ENCODE results near the gene NLGN1. TPM values are rescaled to one million over a fixed set of nuclear protein-coding genes. Genes with fewer than 3 reads are reported as not detected.

NLGN1 gene
- total and polyA plus RNA-seq, 2 of the 13 experiments (the other 11 are each of a cell fraction or from before 2014, with no cell fraction given), result not detected

DNA sequence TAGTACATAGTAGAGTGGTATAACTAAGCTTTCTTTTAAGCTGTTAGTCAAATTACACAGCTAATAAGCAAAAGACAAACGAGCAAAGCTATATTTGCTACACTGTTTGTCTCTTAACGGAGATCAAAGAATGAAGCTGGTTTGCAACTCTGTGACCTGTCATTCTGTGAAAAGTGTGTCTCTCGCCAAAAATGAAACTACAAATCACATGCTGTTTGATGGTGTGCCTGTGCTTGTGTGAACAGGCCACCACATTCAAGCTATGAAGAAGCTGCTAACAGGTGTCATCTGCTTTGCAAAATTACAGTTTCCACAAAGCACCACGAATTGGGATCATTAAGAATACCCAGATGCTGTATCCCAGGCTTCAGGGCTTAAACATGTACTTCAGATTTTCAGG lies 793.8 kb downstream of the NLGN1 start:
- intact Hi-C loops (cut with micrococcal nuclease; ENCODE audit: unreplicated experiment) (no loop called here), in situ Hi-C loops (cut with HindIII; ENCODE audit: extremely low pct_ligation_motif_present, low pct_unique_long_range_greater_than_20kb) (no loop called here)
- Histone ChIP-seq H3K4me1 (ENCODE audit: insufficient read depth, low read length) (no peaks in the 10 kb centered on the region), H3K9me3 (ENCODE audit: low read length) (no peaks in the 10 kb centered on the region), H2AFZ (ENCODE audit: low read length) (no peak overlapping the region), H4K20me1 (ENCODE audit: insufficient read depth, low read length) (no peaks in the 10 kb centered on the region), H3K79me2 (ENCODE audit: insufficient read depth, low read length) (no peaks in the 10 kb centered on the region), H3K36me3 (replicated peaks in 1 of 2; ENCODE audit: control insufficient read depth in 1 of 2, insufficient read depth in 2 of 2, low read length in 2 of 2) (no peaks in the 10 kb centered on the region), H3K4me2 (ENCODE audit: low read depth, low read length) (no peak overlapping the region), H3K27me3 (ENCODE audit: control insufficient read depth in 1 of 2, insufficient read depth in 2 of 2, low read length in 2 of 2) (no peaks in the 10 kb centered on the region), H3K4me3 (replicated peaks in 1 of 3; ENCODE audit: insufficient read depth in 1 of 3, low read depth in 2 of 3, low read length in 3 of 3) (no peak overlapping the region), H3K27ac (ENCODE audit: extremely low read length, insufficient read depth, low read length) (no peak overlapping the region), H3K9ac (ENCODE audit: insufficient read depth, low read depth, low read length) (no peak overlapping the region)
- 0% methylated on average over 4 of the region's 4 CpGs for WGBS (ENCODE audit: low lambda C conversion rate)
- BruUV-seq (replicated peaks), result no TSS peak
- FAIRE-seq, result no peak
- ATAC-seq, result no peak
- ChIA-PET CTCF (ENCODE audit: low intra/inter-chr PET ratio, low total read pairs) (no interaction called here), POLR2A (no interaction called here)
- no peak for DNase-seq (ENCODE audit: low spot score)
- no peak for TF ChIP-seq PCBP2 (optimal IDR thresholded peaks at IDR 0.05; ENCODE audit: low read depth, low read length, poor library complexity, severe bottlenecking)
- no peak for TF ChIP-seq ZNF564 (CRISPR knock-in tag; IDR thresholded peaks at IDR 0.05)
- no peak for TF ChIP-seq CEBPG (CRISPR knock-in tag; IDR thresholded peaks at IDR 0.05)
- no peak for TF ChIP-seq DPF2 (CRISPR knock-in tag; IDR thresholded peaks at IDR 0.05; ENCODE audit: borderline replicate concordance, low read depth)
- no peak for TF ChIP-seq FOSL1 (CRISPR knock-in tag; IDR thresholded peaks at IDR 0.05; ENCODE audit: borderline replicate concordance)
- no peak for TF ChIP-seq ZBTB46 (CRISPR knock-in tag; IDR thresholded peaks at IDR 0.05; ENCODE audit: borderline replicate concordance)
- no peak for TF ChIP-seq HNRNPUL1 (IDR thresholded peaks at IDR 0.05; ENCODE audit: low read depth, low read length)
- TF ChIP-seq TEAD3 (CRISPR knock-in tag; optimal IDR thresholded peaks at IDR 0.05; ENCODE audit: borderline replicate concordance), result no peak
- no peak for TF ChIP-seq MLLT10 (CRISPR knock-in tag; IDR thresholded peaks at IDR 0.05)
- TF ChIP-seq, protein P1, sequence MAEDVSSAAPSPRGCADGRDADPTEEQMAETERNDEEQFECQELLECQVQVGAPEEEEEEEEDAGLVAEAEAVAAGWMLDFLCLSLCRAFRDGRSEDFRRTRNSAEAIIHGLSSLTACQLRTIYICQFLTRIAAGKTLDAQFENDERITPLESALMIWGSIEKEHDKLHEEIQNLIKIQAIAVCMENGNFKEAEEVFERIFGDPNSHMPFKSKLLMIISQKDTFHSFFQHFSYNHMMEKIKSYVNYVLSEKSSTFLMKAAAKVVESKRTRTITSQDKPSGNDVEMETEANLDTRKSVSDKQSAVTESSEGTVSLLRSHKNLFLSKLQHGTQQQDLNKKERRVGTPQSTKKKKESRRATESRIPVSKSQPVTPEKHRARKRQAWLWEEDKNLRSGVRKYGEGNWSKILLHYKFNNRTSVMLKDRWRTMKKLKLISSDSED (CRISPR knock-in tag; IDR thresholded peaks at IDR 0.05), result no peak
- TF ChIP-seq ZNF607 (CRISPR knock-in tag; IDR thresholded peaks at IDR 0.05; ENCODE audit: borderline replicate concordance), result no peak
